H9 (cell line): ENCODE results near the gene EEF1AKMT3. TPM values are rescaled to one million over a fixed set of nuclear protein-coding genes. Genes with fewer than 3 reads are reported as not detected.

Experiments used
- DNase-seq: peaks from one replicate; pipeline ENCODE4 v3.0.0-alpha.2; 2017
- H2AFZ ChIP-seq: one replicate; pipeline ENCODE4 v1.6.1; 2013; ENCODE audit warnings: mild to moderate bottlenecking, low read length, control low read depth, moderate library complexity
- H2AK5ac ChIP-seq: 2 replicates; pipeline ENCODE4 v1.6.1; 2013; ENCODE audit warnings: low read length, control low read depth, mixed read lengths; ENCODE audit not compliant: insufficient read length
- H2BK120ac ChIP-seq: one replicate; pipeline ENCODE4 v1.6.1; 2013; ENCODE audit warnings: low read depth, mild to moderate bottlenecking, low read length, control low read depth, inconsistent platforms; ENCODE audit not compliant: poor library complexity, severe bottlenecking
- H2BK12ac ChIP-seq: 2 replicates; pipeline ENCODE4 v1.6.1; 2013; ENCODE audit warnings: low read length, control low read depth, mixed read lengths, low read depth; ENCODE audit not compliant: insufficient read length
- H2BK15ac ChIP-seq: 2 replicates; pipeline ENCODE4 v1.6.1; 2013; ENCODE audit warnings: low read depth, low read length, control low read depth
- H2BK20ac ChIP-seq: one replicate; pipeline ENCODE4 v1.6.1; 2013; ENCODE audit warnings: low read depth, mild to moderate bottlenecking, low read length, control low read depth, inconsistent platforms; ENCODE audit not compliant: poor library complexity, severe bottlenecking
- H2BK5ac ChIP-seq: 2 replicates; pipeline ENCODE4 v1.6.1; 2013; ENCODE audit warnings: low read length, control low read depth, mixed read lengths; ENCODE audit not compliant: insufficient read length
- H3K14ac ChIP-seq: 2 replicates; pipeline ENCODE4 v1.6.1; 2013; ENCODE audit warnings: low read length, control low read depth; ENCODE audit not compliant: insufficient read depth
- H3K18ac ChIP-seq: 2 replicates; pipeline ENCODE4 v1.6.1; 2013; ENCODE audit warnings: low read depth, mild to moderate bottlenecking, mixed read lengths, low read length, control low read depth; ENCODE audit not compliant: insufficient read length
- H3K23ac ChIP-seq: 2 replicates; pipeline ENCODE4 v1.6.1; 2013; ENCODE audit warnings: low read length, control low read depth, mixed read lengths, low read depth; ENCODE audit not compliant: insufficient read length
- H3K23me2 ChIP-seq: 2 replicates; pipeline ENCODE4 v1.6.1; 2013; ENCODE audit warnings: low read depth, mild to moderate bottlenecking, mixed read lengths, low read length, control low read depth; ENCODE audit not compliant: insufficient read length, poor library complexity, severe bottlenecking
- H3K27ac ChIP-seq: 2 replicates; pipeline ENCODE4 v1.5.1; 2013; ENCODE audit warnings: low read length, control low read depth, mixed read lengths, low read depth; ENCODE audit not compliant: insufficient read length
- H3K27me3 ChIP-seq: 2 replicates; pipeline ENCODE4 v1.6.1; 2013; ENCODE audit warnings: low read length, control low read depth, inconsistent platforms; ENCODE audit not compliant: insufficient read depth
- H3K4ac ChIP-seq: 2 replicates; pipeline ENCODE4 v1.6.1; 2013; ENCODE audit warnings: low read depth, mild to moderate bottlenecking, control low read depth, inconsistent platforms, low read length, moderate library complexity
- H3K4me1 ChIP-seq: 2 replicates; pipeline ENCODE4 v1.6.1; 2013; ENCODE audit warnings: low read length, control low read depth, inconsistent platforms; ENCODE audit not compliant: insufficient read depth
- H3K4me2 ChIP-seq: 2 replicates; pipeline ENCODE4 v1.6.1; 2013; ENCODE audit warnings: low read length, control low read depth, mixed read lengths; ENCODE audit not compliant: insufficient read length, insufficient read depth
- H3K56ac ChIP-seq: 2 replicates; pipeline ENCODE4 v1.6.1; 2013; ENCODE audit warnings: low read depth, mild to moderate bottlenecking, mixed read lengths, low read length, control low read depth; ENCODE audit not compliant: insufficient read length
- H3K79me1 ChIP-seq: 2 replicates; pipeline ENCODE4 v1.6.1; 2013; ENCODE audit warnings: low read depth, mild to moderate bottlenecking, moderate library complexity, low read length, control low read depth, inconsistent platforms; ENCODE audit not compliant: insufficient read depth, poor library complexity, severe bottlenecking
- H3K79me2 ChIP-seq: 2 replicates; pipeline ENCODE4 v1.6.1; 2013; ENCODE audit warnings: low read length, control low read depth, inconsistent platforms; ENCODE audit not compliant: insufficient read depth
- H3K9ac ChIP-seq: 2 replicates; pipeline ENCODE4 v1.6.1; 2013; ENCODE audit warnings: low read length, control low read depth, mixed read lengths; ENCODE audit not compliant: insufficient read length; ENCODE audit errors: extremely low read depth
- H3K9me3 ChIP-seq: one replicate; pipeline ENCODE4 v1.6.1; 2013; ENCODE audit warnings: low read depth, low read length, inconsistent platforms; ENCODE audit not compliant: control insufficient read depth
- H3T11ph ChIP-seq: one replicate; pipeline ENCODE4 v1.6.1; 2013; ENCODE audit warnings: mild to moderate bottlenecking, low read length, control low read depth, inconsistent platforms
- H4K20me1 ChIP-seq: one replicate; pipeline ENCODE4 v1.6.1; 2013; ENCODE audit not compliant: control insufficient read depth, insufficient read length, insufficient read depth
- H4K5ac ChIP-seq: 2 replicates; pipeline ENCODE4 v1.6.1; 2013; ENCODE audit warnings: low read depth, mild to moderate bottlenecking, mixed read lengths, low read length, control low read depth; ENCODE audit not compliant: insufficient read length
- H4K8ac ChIP-seq: replicated peaks from 2 replicates; pipeline ENCODE4 v1.6.1; 2013; ENCODE audit warnings: low read length, control low read depth, mixed read lengths, low read depth; ENCODE audit not compliant: insufficient read length
- H4K91ac ChIP-seq: 2 replicates; pipeline ENCODE4 v1.6.1; 2013; ENCODE audit warnings: low read depth, mild to moderate bottlenecking, moderate library complexity, mixed read lengths, low read length, control low read depth; ENCODE audit not compliant: insufficient read length
- H3K27ac Mint-ChIP-seq, 3 experiments: 2 replicates in 2 of 3; 3 replicates in 1 of 3; pipeline ENCODE4 v1.8.0; 2020 to 2021; ENCODE audit warnings: mixed read lengths in 3 of 3, mild to moderate bottlenecking in 1 of 3, moderate library complexity in 1 of 3
- H3K27me3 Mint-ChIP-seq: 2 replicates; pipeline ENCODE4 v1.8.0; 2021; ENCODE audit warnings: low read depth, mild to moderate bottlenecking, moderate library complexity, mixed read lengths
- H3K36me3 Mint-ChIP-seq, 3 experiments: 2 replicates in 2 of 3; 3 replicates in 1 of 3; pipeline ENCODE4 v1.8.0; 2020 to 2021; ENCODE audit warnings: low read depth in 3 of 3, mixed read lengths in 3 of 3; ENCODE audit not compliant: insufficient read depth in 1 of 3
- H3K4me1 Mint-ChIP-seq, 2 experiments: 2 replicates each; pipeline ENCODE4 v1.8.0; 2020; ENCODE audit warnings: mixed read lengths in 2 of 2
- H3K4me3 Mint-ChIP-seq, 2 experiments: 2 replicates in 1 of 2; 3 replicates in 1 of 2; pipeline ENCODE4 v1.8.0; 2020 to 2021; ENCODE audit warnings: mild to moderate bottlenecking in 2 of 2, mixed read lengths in 2 of 2, moderate library complexity in 1 of 2
- H3K9me3 Mint-ChIP-seq, 2 experiments: 2 replicates in 1 of 2; 3 replicates in 1 of 2; pipeline ENCODE4 v1.8.0; 2020; ENCODE audit warnings: mild to moderate bottlenecking in 2 of 2, mixed read lengths in 2 of 2, moderate library complexity in 1 of 2
- WGBS: extraction: QIAGEN DNeasy Blood & Tissue Kit; methylation state at CpG from one replicate; pipeline ENCODE4 v1.1.7; 2013; ENCODE audit warnings: missing lambda C conversion rate, low lambda C conversion rate, mixed read lengths; ENCODE audit not compliant: insufficient read length; ENCODE audit errors: extremely low coverage; 5-methylcytosine and 5-hydroxymethylcytosine counted together
- total RNA-seq: library from RNA; stranded (reverse); gene quantifications from 2 replicates; pipeline ENCODE4 v1.2.1, GENCODE V29; 2021
- TF ChIP-seq, protein P1 (sequence below): fragments of 200-600 bp; sonication (generic); conservative IDR thresholded peaks from 3 replicates; pipeline ENCODE4 v1.8.0; 2021; ENCODE audit warnings: antibody characterized with exemption, mild to moderate bottlenecking

EEF1AKMT3 gene
- total RNA-seq, 1 experiment from 2014 or later, result 2.9 TPM

DNA sequence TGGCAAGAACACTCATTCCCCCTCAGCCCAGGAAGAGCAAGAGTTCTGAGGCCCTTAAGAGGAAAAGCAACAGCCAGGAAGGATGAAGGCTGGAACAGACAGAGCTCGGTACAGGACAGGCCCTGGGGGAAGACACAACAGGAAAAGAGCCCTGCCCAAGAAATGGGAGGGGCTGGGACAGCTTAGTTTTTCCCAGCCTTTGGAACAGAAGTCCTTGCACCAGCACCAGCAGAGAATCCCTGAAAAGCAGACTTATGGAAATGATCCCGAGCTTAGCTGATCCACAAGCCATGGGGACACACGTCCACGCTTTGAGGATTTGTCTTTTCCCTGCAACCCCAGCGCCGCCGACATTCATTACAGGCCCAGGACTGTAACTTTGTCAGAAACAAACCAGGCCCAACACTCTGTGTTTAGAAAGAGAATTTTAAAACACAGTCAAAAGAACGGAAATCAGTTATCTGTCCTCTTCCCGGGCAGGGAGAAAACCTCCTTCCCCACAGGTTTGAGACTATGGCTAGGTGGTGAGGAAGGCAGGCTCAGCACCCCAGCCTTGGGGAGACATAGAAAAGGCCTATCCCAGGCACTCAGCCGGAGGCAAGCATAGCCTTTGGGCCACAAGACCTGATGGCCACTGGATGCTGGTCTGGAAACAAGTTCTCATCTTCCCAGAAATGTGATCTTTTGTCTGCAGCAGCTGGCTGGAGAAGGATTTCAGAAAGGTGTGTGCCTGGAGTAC lies 50.1 kb downstream of the EEF1AKMT3 start:
- H3K23ac ChIP-seq, result no peak overlapping the region
- no peak overlapping the region for H4K91ac ChIP-seq
- no peak overlapping the region for H3K14ac ChIP-seq
- no peak overlapping the region for H3K27ac ChIP-seq
- H3K27me3 Mint-ChIP-seq, result no peaks in the 10 kb centered on the region; the same call in 1 of the 2 replicates
- H3K23me2 ChIP-seq, result no peaks in the 10 kb centered on the region
- no peak overlapping the region; a peak in 1 of 7 replicates for H3K27ac Mint-ChIP-seq
- peaks cover 0 to 3% of the 10 kb centered on the region in 2 experiments; a peak in 1 of 4 replicates for H3K4me1 Mint-ChIP-seq
- no peak overlapping the region for H3K4me3 Mint-ChIP-seq
- no peak overlapping the region for H2AFZ ChIP-seq
- H3K4me1 ChIP-seq, result no peaks in the 10 kb centered on the region
- H3K27me3 ChIP-seq, result no peaks in the 10 kb centered on the region
- no peak overlapping the region for H2BK12ac ChIP-seq
- H3K9me3 ChIP-seq, result no peaks in the 10 kb centered on the region
- no peak overlapping the region for H2BK20ac ChIP-seq
- H3K4ac ChIP-seq, result no peak overlapping the region
- H3K18ac ChIP-seq, result no peak overlapping the region
- H2BK15ac ChIP-seq, result no peak overlapping the region
- H3K4me2 ChIP-seq, result no peak overlapping the region
- H2BK5ac ChIP-seq, result no peak overlapping the region
- no peak for DNase-seq
- no peak overlapping the region for H3K9ac ChIP-seq
- H3T11ph ChIP-seq, result no peak overlapping the region
- WGBS, result no CpG with 5 or more reads among the region's 10 CpGs
- H3K79me2 ChIP-seq, result no peaks in the 10 kb centered on the region
- TF ChIP-seq, protein P1, sequence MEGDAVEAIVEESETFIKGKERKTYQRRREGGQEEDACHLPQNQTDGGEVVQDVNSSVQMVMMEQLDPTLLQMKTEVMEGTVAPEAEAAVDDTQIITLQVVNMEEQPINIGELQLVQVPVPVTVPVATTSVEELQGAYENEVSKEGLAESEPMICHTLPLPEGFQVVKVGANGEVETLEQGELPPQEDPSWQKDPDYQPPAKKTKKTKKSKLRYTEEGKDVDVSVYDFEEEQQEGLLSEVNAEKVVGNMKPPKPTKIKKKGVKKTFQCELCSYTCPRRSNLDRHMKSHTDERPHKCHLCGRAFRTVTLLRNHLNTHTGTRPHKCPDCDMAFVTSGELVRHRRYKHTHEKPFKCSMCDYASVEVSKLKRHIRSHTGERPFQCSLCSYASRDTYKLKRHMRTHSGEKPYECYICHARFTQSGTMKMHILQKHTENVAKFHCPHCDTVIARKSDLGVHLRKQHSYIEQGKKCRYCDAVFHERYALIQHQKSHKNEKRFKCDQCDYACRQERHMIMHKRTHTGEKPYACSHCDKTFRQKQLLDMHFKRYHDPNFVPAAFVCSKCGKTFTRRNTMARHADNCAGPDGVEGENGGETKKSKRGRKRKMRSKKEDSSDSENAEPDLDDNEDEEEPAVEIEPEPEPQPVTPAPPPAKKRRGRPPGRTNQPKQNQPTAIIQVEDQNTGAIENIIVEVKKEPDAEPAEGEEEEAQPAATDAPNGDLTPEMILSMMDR, result no peak
- H2BK120ac ChIP-seq, result no peak overlapping the region
- no peaks in the 10 kb centered on the region for H3K9me3 Mint-ChIP-seq
- H4K5ac ChIP-seq, result no peak overlapping the region
- H3K56ac ChIP-seq, result no peak overlapping the region
- no peak overlapping the region for H2AK5ac ChIP-seq
- no peak overlapping the region for H4K8ac ChIP-seq
- H3K36me3 Mint-ChIP-seq, result peaks cover 39 to 70% (median 67%) of the 10 kb centered on the region in 3 experiments; a peak in 6 of 7 replicates
- H4K20me1 ChIP-seq, result no peaks in the 10 kb centered on the region
- H3K79me1 ChIP-seq, result no peaks in the 10 kb centered on the region
